Activated naive CD8-positive, alpha-beta T cell treated with anti-CD3 and anti-CD28 coated beads, Interleukin-2, amount 10 ng/mL, durations not matched to agents 7 days and 5 days (primary cell): ENCODE results near the gene SLC41A1. TPM values are rescaled to one million over a fixed set of nuclear protein-coding genes. Genes with fewer than 3 reads are reported as not detected.

Source experiments
- total RNA-seq, 2 experiments: library from RNA; stranded (reverse); gene quantifications; one replicate each; pipeline ENCODE4 v1.2.3, GENCODE V29; 2021

SLC41A1 gene
- total RNA-seq, 2 experiments from 2014 or later = 16.8 to 19.6 TPM

Other genes starting within 250 kb of the SLC41A1 start
- gene ELK4, start 181.2 kb downstream of the SLC41A1 start, total RNA-seq = 100 to 1,000 TPM; 124 to 141 TPM
- gene SLC45A3, start 132.7 kb downstream of the SLC41A1 start, total RNA-seq = under 1 TPM; 0.17 to 0.31 TPM
- gene NUCKS1, start 63.0 kb downstream of the SLC41A1 start, total RNA-seq = 100 to 1,000 TPM; 200 to 211 TPM
- 10 to 100 TPM; 48.5 to 50.6 TPM for gene RAB29, start 37.7 kb downstream of the SLC41A1 start, total RNA-seq
- 1 to 10 TPM in 1 of 2 experiments, under 1 TPM in 1; 0.50 to 1.3 TPM for gene PM20D1, start 36.9 kb upstream of the SLC41A1 start, total RNA-seq
- not detected for gene SLC26A9, start 130.3 kb upstream of the SLC41A1 start, total RNA-seq
- gene RAB7B, start 190.2 kb upstream of the SLC41A1 start, total RNA-seq = under 1 TPM; 0.80 to 0.91 TPM
- not detected for gene CTSE, start 210.7 kb upstream of the SLC41A1 start, total RNA-seq
- gene RHEX, start 240.0 kb upstream of the SLC41A1 start, total RNA-seq = not detected